GM20000 (cell line): Measurements from ENCODE around the gene BAAT.

Experiments
- DNase-seq: peaks from one replicate; pipeline ENCODE4 v3.0.0; 2012; ENCODE audit warnings: low spot score
- TF ChIP-seq, protein P1 (sequence below): IDR thresholded peaks from 2 replicates; pipeline ENCODE4 v1.5.1; 2012; ENCODE audit warnings: mild to moderate bottlenecking, control low read depth; ENCODE audit errors: extremely low read depth, missing control alignments

Gene BAAT

DNA sequence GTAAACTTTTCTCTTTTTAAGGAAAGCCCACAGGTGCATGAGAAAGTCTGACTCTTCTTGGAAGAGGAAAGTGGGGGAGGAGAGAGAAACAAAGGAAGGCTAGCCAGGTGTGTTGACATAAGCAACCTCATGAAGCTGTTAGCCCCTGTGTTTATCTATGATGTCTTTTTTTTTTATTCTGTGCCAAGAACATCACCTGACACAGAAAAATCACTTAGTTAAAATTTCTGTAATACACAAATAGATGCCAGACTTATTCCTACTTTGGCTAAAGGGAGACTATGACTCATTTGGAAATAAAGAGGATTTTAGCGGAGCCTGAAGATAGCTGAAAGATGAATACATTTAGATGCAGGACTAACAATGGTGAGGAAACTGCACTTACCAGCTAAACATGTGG, 58.3 kb downstream of the BAAT start:
- no peak for DNase-seq
- TF ChIP-seq, protein P1, sequence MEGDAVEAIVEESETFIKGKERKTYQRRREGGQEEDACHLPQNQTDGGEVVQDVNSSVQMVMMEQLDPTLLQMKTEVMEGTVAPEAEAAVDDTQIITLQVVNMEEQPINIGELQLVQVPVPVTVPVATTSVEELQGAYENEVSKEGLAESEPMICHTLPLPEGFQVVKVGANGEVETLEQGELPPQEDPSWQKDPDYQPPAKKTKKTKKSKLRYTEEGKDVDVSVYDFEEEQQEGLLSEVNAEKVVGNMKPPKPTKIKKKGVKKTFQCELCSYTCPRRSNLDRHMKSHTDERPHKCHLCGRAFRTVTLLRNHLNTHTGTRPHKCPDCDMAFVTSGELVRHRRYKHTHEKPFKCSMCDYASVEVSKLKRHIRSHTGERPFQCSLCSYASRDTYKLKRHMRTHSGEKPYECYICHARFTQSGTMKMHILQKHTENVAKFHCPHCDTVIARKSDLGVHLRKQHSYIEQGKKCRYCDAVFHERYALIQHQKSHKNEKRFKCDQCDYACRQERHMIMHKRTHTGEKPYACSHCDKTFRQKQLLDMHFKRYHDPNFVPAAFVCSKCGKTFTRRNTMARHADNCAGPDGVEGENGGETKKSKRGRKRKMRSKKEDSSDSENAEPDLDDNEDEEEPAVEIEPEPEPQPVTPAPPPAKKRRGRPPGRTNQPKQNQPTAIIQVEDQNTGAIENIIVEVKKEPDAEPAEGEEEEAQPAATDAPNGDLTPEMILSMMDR = no peak

DNA sequence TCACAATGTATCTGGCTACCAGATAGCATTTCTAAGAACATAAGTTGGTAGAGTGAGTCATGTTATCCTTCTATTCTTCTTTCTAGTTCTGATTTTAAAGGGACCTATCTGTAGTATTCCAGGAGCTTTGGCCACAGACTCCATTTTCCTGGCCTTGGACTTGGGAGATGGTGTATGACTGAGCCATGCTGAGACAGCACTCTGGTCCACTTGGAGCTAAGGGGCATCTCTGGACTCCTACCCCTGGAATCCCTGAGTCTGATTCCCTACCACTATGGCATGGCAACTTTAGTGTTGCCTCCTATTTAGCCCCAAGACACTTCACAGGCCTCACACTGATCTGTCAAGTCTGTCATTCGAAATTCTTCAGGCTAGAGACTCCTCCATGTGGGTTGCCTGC, 58.8 kb downstream of the BAAT start:
- TF ChIP-seq, protein P1 = no peak

DNA sequence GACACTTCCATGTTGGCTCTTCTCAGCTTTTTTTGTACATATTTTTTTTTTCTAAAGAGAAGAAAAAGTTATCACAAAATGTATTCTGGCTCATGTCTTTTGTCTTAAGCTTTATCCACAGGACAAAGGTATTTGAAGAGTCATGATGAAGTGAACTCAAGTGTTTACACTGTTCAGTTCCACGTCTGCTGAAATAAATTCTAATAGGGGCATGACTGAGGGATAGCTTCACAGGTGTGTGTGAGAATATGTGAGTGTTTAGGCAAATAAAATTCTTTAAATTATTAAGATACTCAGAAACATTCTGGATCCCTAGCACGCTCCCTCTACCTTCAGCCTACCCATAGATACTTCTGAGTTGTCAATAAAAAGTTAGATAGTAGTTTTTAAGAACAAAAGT, 59.8 kb downstream of the BAAT start:
- DNase-seq = no peak
- TF ChIP-seq, protein P1 = no peak

More for the DNA sequence above, 58.8 kb downstream of the BAAT start:
- DNase-seq = no peak

DNA sequence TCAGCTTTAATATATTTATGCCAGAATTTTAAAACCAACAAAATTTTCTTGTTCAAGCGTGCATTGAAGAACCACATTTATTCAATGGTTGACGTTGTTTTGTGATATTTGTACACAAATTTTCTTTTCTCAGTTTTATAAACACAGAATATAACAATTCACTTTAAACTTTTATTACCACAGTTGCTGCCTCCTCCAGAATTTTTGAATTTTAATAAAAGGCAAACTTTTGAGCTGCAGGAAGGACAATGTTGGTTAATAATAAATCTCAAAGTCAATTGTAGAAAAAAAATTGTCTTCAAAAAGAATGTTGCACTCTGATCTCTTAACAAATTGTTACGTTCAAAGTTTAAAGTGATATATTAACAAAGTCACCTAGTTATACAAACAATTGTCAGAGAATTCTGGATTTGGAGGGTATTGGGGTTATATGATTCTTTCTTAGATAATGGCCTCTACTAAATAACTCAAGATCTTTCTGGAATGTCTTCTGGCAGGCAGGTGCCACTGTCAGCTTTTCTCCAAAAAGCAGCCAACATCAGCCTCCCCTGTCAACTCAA, 60.5 kb downstream of the BAAT start:
- TF ChIP-seq, protein P1 = no peak
- no peak for DNase-seq

DNA sequence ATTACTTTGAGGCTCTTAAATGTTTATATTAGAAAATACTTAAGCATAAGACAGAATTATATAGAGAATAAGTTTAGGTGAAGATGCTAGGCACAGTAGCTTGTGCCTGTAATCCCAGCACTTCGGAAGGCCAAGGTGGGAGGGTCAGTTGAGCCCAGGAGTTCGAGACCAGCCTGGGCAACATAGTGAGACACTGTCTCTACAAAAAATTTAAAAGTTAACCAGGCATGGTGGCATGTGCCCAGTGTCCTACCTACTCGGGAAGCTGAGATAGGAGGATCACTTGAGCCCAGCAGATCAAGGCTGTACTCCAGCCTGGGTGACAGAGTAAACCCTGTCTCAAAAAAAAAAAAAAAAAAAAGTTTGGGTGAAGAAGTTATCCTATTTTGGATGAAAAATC, 61.7 kb downstream of the BAAT start:
- no peak for DNase-seq
- TF ChIP-seq, protein P1 = no peak

DNA sequence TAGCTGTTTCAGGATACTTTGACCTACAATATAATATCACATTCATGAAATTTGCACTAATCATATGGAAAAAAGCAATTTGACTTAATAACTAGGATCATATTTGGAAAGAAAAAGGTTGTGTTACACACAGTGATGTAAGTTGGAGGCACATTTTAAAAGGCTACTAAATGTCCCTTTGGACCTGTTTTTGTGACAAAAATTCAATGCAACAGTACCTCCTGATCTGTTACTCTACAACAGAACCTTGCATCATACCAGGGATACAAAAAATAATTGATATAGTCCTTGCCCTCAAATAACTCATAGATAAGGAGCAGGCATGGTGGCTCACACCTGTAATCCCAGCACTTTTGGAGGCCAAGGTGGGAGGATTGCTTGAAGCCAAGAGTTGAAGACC, 67.1 kb downstream of the BAAT start:
- TF ChIP-seq, protein P1 = no peak
- no peak for DNase-seq

DNA sequence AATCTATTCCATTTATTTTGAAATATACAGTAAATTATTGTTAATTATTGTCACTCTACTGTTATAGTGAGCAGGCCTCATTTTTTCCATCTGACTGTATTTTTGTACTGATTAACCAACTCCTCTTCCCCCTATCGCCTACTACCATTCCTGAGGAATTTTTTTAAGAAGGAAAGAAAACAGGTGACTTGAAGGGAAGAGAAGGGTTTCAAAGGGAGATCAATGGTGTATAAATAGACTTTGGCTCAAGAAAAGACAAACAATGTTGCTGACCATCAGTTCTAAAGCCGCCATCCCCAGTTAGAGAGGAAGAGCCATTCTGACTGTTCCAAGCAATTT, 69.7 kb downstream of the BAAT start:
- TF ChIP-seq, protein P1 = no peak
- DNase-seq = no peak
